Ureter (tissue), 1 donor: ENCODE results near the gene HCN3. TPM values are rescaled to one million over a fixed set of nuclear protein-coding genes. Genes with fewer than 3 reads are reported as not detected.
"Not testable (repeated sequence)": the region's sequence is repeated elsewhere in the genome, so short reads cannot be mapped to it uniquely, and the experiment has no call there.

Source experiments
- DNase-seq: peaks from one replicate; pipeline ENCODE4 v3.0.0-alpha.2; 2020; ENCODE audit warnings: low spot score
- total RNA-seq: library from RNA; stranded (reverse); gene quantifications from one replicate; pipeline ENCODE4 v1.2.4, GENCODE V29; 2023
- donor health status: DM: yes; HTN: yes; CAD: no.

HCN3 gene
- total RNA-seq = 4.7 TPM

- DNase-seq = peak; percentile 98
Measured at GRCh38 chr1:155277070-155277901, at the start of gene HCN3. TSS of gene HCN3 (plus strand) at chr1:155277463. CDS start at chr1:155277591, 128 bp downstream.

GRCh38 chr1:155228096-155228427 is 49.2 kb upstream of the HCN3 start:
- no peak for DNase-seq

- not testable (repeated sequence) for DNase-seq
Measured at GRCh38 chr1:155231302-155231701, 46.0 kb upstream of the HCN3 start.

GRCh38 chr1:155232001-155232978 is 45.0 kb upstream of the HCN3 start:
- not testable (repeated sequence) for DNase-seq

GRCh38 chr1:155233502-155233901 is 43.8 kb upstream of the HCN3 start:
- not testable (repeated sequence) for DNase-seq

- DNase-seq = not testable (repeated sequence)
Measured at GRCh38 chr1:155235375-155235774, 41.9 kb upstream of the HCN3 start.

- no peak for DNase-seq
Measured at GRCh38 chr1:155236451-155236850, 40.8 kb upstream of the HCN3 start.

- DNase-seq = peak; percentile 87
Measured at GRCh38 chr1:155241069-155241679, 36.1 kb upstream of the HCN3 start.

- DNase-seq = no peak
Measured at GRCh38 chr1:155241841-155242264, 35.4 kb upstream of the HCN3 start.

- DNase-seq = no peak
Measured at GRCh38 chr1:155242805-155243358, 34.4 kb upstream of the HCN3 start.

GRCh38 chr1:155244368-155245162 is 32.7 kb upstream of the HCN3 start:
- DNase-seq = peak; percentile 98

GRCh38 chr1:155245163-155245524 is 32.1 kb upstream of the HCN3 start:
- DNase-seq = no peak

GRCh38 chr1:155246796-155247195 is 30.5 kb upstream of the HCN3 start:
- not testable (repeated sequence) for DNase-seq

GRCh38 chr1:155247667-155248553 is 29.4 kb upstream of the HCN3 start:
- no peak for DNase-seq

GRCh38 chr1:155250246-155250632 is 27.0 kb upstream of the HCN3 start:
- no peak for DNase-seq

GRCh38 chr1:155250633-155251449 is 26.4 kb upstream of the HCN3 start:
- peak; percentile 93 for DNase-seq

- DNase-seq = no peak
Measured at GRCh38 chr1:155251566-155251965, 25.7 kb upstream of the HCN3 start.

- no peak for DNase-seq
Measured at GRCh38 chr1:155253208-155253607, 24.1 kb upstream of the HCN3 start.

- no peak for DNase-seq
Measured at GRCh38 chr1:155253797-155254196, 23.5 kb upstream of the HCN3 start.
